ENCODE data around the gene WDR27.

WDR27 gene

DNA sequence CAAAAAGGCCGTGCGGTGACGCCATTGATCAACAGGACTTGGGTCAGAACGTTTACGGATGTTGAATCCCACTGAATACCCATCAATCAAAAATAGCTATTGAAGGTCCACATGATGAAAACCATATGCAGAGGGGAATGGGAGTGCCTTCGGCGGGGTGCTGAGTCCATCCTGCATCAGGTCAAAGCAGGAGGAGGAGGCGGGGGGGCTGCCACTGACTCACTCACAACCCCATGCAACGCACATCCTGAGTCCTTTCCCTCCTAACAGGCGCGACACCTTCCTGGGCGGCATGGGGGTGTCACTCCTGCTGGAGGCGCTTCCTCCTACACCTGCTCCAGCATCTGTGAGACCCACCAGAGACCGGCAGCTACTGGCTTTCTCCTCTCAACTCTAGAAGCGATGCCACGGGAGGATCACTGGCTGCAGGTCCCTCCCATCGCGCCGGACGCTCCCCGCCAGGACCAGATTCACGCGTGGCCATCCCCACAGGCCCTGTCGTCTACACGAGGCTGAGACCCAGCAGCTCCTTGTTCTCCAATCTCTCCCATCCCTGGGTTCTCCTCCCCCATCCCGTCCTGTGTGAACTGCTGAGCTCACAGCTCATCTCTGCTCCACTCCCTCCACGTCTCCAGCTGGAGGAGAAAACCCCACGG, 277.6 kb downstream of the WDR27 start:
- TF ChIP-seq, protein P1, sequence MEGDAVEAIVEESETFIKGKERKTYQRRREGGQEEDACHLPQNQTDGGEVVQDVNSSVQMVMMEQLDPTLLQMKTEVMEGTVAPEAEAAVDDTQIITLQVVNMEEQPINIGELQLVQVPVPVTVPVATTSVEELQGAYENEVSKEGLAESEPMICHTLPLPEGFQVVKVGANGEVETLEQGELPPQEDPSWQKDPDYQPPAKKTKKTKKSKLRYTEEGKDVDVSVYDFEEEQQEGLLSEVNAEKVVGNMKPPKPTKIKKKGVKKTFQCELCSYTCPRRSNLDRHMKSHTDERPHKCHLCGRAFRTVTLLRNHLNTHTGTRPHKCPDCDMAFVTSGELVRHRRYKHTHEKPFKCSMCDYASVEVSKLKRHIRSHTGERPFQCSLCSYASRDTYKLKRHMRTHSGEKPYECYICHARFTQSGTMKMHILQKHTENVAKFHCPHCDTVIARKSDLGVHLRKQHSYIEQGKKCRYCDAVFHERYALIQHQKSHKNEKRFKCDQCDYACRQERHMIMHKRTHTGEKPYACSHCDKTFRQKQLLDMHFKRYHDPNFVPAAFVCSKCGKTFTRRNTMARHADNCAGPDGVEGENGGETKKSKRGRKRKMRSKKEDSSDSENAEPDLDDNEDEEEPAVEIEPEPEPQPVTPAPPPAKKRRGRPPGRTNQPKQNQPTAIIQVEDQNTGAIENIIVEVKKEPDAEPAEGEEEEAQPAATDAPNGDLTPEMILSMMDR (IDR thresholded peaks at IDR 0.05; ENCODE audit: low read depth, low read length, missing control alignments), result no peak
- H3K4me3 ChIP-seq (ENCODE audit: low read depth, low read length), result peak overlapping the region; percentile 22
- in situ Hi-C loops (cut with HindIII; ENCODE audit: low sequenced_read_pairs), result no loop called here
- no peak for DNase-seq (ENCODE audit: low read depth)

DNA sequence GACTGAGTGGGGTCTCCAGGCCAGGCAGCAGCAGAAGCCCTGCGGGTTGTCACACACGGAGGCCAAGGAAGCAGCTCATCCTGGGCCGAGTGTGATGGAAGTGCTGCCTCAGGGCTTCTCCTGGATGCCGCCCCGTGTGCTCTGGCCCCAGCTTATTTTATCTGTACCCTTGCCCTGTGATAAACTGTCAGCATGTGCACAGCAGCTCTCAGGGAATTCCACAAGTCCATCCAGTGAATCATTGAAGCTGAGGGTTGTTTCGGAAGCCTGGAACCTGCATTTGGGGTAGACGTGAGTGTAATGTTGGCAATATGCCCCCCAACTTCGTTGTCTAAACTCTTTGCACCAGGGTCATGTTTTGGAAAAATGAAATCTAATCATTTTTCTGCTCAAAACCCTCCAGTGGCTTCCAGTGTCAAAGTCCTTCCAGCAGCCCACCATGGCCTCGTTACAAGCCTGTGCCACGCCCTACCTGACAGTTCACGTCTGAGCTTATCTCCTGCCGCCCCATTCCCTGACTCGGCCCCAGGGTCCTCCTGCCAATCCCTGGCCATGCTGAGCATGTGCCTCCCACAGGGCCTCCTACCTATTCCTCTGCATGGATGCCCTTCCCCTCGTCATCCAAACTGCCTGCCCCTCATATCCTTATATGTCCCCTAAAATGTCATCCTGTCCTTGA, 280.1 kb downstream of the WDR27 start:
- TF ChIP-seq, protein P1 (IDR thresholded peaks at IDR 0.05; ENCODE audit: low read depth, low read length, missing control alignments), result no peak
- H3K4me3 ChIP-seq (ENCODE audit: low read depth, low read length), result no peak overlapping the region
- no peak for DNase-seq (ENCODE audit: low read depth)
- in situ Hi-C loops (cut with HindIII; ENCODE audit: low sequenced_read_pairs), result no loop called here

DNA sequence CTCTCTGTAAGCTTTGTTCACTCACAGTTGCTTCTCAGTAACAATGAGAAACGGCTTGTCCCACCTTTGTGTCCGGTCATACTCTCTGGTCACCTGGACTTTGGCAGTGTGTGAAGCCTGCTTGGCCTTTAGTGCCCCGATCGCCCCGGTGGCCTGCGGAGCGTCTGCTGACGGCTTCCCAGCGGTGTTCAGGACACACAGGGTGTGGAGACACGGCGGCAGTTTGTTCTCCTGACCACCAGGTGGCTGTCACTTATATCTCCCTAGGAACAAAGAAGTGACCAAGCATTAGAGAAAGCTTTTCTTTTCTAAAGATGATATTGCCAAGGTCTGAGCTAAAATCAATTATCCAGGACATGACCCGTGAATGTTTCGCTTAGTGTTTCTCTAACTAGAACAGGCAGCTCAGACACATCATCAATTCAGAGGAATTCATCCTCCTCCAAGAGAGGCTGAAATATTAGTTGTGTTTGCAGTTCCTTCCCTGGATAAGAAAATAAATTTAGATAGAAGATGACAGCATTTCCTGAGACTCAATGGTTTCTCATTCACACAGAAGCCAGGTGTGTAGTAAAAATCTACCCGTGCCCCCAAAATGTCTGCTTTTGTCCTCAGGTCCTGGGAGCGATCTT, 280.8 kb downstream of the WDR27 start:
- TF ChIP-seq, protein P1 (IDR thresholded peaks at IDR 0.05; ENCODE audit: low read depth, low read length, missing control alignments), result peak; percentile 50
- no peak overlapping the region for H3K4me3 ChIP-seq (ENCODE audit: low read depth, low read length)
- DNase-seq (ENCODE audit: low read depth), result no peak
- in situ Hi-C loops (cut with HindIII; ENCODE audit: low sequenced_read_pairs), result no loop called here

DNA sequence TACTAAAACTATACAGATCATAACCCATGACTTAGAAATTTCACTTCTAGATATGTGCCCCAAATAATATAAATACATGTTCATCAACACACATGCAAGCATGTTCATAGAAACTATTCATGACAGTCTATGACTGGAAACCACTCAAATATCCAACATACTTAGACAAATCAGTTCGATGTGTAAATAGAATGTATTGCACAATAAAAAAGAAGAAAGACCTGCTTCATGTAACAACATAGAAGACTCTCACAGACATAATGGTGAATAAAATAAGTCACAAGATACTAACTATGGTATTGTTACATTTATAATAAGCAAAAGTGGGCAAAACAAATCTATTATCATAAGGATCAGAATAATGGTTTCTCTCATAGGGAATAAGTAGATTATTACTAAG, 284.7 kb downstream of the WDR27 start:
- TF ChIP-seq, protein P1 (IDR thresholded peaks at IDR 0.05; ENCODE audit: low read depth, low read length, missing control alignments), result no peak
- DNase-seq (ENCODE audit: low read depth), result no peak
- in situ Hi-C loops (cut with HindIII; ENCODE audit: low sequenced_read_pairs), result no loop called here
- H3K4me3 ChIP-seq (ENCODE audit: low read depth, low read length), result no peak overlapping the region

DNA sequence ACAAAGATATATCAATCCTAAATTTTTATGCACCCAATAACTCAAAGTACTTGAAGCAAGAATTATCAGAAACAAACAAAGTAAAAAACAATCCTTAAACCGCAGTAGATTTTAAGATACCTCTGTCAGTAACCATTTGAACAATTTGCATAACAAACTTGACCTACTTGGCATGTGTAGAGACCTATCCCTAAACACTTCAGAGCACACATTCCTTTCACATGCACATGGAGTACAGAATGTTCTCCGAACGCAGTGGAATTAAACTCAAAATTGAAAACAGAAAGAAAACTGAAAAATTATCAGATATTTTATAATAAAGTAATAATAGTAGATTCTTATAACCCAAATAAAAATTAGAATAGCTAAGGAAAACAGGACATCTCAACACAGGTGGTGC, 285.6 kb downstream of the WDR27 start:
- TF ChIP-seq, protein P1 (IDR thresholded peaks at IDR 0.05; ENCODE audit: low read depth, low read length, missing control alignments), result no peak
- no peak for DNase-seq (ENCODE audit: low read depth)
- in situ Hi-C loops (cut with HindIII; ENCODE audit: low sequenced_read_pairs), result no loop called here
- H3K4me3 ChIP-seq (ENCODE audit: low read depth, low read length), result no peak overlapping the region

DNA sequence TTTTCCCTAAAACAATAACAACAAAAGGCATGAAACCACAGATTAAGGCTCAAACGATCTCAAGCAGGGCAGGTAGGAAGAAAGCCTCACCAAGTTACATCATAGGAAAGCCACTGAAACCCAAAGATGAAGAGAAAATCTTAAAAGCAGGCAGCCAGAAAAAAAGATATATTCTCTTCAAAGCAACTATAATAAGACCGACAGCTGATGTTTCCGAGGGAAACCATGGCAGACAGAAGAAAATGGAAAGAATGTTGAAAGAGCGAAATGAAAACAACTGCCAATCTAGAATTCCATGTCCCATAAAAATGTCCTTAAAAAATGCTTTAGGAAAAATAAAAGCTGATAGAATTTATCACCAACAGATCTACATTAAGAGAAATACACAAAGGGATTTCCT, 286.6 kb downstream of the WDR27 start:
- TF ChIP-seq, protein P1 (IDR thresholded peaks at IDR 0.05; ENCODE audit: low read depth, low read length, missing control alignments), result no peak
- H3K4me3 ChIP-seq (ENCODE audit: low read depth, low read length), result no peak overlapping the region
- no peak for DNase-seq (ENCODE audit: low read depth)
- in situ Hi-C loops (cut with HindIII; ENCODE audit: low sequenced_read_pairs), result no loop called here
